Tracheal epithelial cell (primary cell): ENCODE results near the gene PLPPR5. TPM values are rescaled to one million over a fixed set of nuclear protein-coding genes. Genes with fewer than 3 reads are reported as not detected.

Source experiments
- total RNA-seq: library from RNA; depleted of rRNA; stranded (reverse); fragments of >200 nt; gene quantifications from 2 replicates; pipeline ENCODE4 v1.2.1, GENCODE V29; 2014

Gene PLPPR5
- not detected in 2 replicates for total RNA-seq

DNA sequence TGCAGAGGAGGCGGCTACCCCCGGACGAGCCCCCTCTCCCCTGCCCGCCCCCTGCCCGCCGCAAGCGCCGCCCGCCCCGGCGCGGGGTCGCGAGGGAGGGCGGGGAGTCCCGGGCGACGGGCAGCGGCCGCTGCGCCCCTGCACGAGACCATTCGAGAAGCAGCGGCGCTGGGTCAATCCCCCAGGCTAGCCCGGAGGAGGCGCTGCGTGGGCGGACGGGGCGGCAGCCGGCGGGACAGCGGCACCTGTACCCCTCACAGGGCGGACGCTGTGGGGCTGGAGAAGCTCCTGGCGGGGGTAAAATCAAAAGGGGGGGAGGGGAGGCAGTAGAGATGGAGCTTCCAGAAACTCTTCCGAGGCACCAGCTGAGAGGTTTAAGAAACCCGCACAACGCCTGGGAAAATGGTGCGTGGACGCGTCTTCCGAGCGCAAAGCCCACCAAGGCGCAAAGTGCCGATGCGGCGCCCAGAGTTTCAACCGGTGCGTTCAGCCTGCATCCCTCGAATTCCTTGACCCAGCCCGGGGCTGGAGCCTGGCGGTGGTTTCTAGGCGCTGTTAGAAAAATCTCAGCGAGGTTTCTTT lies at the start of gene PLPPR5:
PLPPR5 (minus strand) TSS at position 1 of the 582 bp plus-strand sequence. CDS start 190 bp downstream, outside the sequence.

